ENCODE data around the gene SMURF1.

Gene SMURF1

DNA sequence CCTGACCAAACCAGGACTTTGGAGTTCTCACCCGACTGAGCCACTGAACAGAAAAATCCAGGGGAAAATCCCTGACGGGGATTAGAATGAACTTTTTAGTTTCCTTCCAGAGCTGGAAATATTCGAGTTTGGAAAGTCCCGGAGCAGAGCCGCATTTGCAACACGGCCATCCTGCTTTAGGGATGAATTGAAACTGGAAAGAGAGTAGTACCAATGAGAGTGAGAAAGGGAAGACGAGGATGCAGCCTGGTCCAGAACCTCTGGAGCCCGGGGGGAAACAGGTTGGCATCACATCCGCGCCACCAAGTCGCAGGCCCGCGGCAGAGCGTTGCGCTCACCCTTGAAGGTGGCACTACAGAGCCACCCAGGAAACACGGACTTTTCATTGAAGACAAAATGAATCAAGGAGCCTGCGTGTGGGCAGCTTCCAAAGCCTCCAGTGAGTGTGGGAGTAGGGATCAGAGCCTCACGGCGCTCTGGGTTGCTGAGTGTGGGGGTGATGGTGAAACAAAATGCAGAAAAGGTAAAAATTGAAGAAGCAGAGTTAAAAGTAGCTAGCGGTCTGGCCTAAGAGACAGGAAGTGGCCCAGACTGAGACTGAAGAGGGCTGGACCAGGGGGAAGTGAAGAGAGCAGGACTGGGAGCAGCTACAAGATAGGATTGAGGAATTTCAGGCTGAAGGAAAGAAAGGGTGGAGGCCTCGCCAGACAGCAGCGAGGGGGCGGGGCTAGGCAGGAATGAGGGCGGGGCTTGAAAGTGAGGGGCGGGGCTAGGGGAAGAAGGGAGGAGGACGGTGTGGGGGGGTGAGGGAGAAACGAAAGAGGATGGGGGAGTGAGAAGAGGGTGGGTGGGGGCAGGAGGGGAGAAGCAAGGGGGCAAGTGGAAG, 1.8 kb downstream of the SMURF1 start:
- peak; percentile 60 for DNase-seq (ENCODE audit: low read depth)

DNA sequence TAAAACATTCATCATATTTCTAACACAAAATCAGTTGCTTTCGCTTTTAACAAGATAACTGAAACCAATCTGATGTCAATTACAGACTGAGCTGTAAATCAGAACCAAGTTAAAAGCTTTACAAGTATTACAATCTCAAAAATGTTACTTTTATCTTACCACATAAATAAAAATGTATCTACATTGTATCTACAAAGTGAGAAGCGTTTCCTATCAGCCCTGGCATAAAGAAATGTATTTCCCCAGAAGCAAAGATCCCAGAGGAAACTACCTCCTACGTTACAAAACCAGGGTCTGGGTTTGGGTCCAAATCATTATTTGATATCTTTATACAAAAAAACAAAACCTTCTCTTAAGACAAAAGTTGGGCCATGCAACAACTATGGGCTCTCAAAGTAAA, 2.6 kb downstream of the SMURF1 start:
- DNase-seq (ENCODE audit: low read depth): no peak

DNA sequence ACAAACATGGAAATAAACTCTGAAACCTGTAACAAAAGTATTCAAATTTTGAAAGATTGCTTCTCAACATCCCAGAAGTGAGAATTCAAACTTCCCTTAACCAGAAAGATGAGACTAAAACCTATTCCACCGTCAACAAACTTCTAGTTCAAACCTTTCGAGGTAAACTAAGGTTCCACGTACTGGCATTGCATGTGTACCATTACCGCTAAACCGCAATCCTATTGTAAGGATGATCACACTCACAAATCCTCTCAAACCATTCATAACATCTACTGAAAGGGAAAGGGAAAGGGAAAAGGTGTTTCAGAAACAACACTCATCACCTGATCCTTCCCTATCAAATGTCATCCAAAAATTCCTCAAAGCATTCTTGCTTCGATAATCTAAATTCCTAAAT, 3.1 kb downstream of the SMURF1 start:
- no peak for DNase-seq (ENCODE audit: low read depth)

DNA sequence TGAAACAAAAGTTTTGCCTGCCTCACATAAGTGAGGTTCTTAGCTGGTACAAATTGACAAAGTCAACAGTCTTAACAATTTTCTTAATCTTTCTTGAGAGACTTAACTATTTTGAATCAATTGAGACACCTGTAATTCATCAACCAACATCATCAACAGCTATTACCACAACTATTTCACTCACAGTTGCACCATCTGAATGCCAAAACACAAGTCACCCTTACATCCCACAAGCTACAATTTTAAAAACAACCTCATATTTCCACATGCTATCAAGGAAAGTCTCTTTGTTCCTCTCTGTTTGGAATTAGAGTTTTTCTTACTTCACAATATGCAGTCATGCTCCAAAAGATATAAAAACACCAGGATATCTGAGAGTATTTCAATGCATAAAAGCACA, 4.9 kb downstream of the SMURF1 start:
- DNase-seq (ENCODE audit: low read depth): no peak

DNA sequence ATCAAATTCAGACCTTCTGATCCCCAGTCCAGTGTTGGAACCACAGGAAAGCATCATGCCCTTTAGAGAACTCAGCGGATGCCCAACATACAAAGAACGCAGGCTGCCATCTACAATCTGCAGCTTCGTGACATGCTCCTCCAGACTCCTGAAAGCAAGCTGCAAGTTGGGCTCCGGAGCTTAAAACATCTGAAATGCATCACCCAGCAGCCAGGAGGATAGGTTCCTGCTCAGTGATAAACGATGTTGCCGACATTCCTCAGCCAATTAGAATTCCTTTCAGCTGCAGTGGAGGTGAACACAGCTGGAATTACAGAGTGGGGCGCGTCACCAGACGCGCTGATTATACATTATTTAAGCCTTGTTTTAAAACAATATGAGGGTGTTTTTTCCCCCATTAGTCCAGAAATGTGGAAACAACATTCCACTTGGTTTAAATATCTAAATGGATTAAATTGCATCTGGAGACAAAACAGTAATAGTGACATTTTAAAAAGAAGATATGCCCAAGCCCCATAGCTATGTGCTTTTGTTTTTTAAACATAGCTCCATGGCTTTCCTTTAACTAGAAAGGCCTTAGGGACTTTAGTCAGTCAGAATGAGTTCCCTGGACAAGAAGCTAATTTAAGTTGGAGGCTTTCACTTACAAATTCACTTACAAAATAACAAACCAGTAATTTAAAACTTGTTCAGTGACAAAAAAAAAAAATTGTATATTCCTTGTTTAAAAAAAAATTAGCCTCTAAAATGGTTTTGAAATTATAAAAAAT, 6.3 kb downstream of the SMURF1 start:
- DNase-seq (ENCODE audit: low read depth): no peak

DNA sequence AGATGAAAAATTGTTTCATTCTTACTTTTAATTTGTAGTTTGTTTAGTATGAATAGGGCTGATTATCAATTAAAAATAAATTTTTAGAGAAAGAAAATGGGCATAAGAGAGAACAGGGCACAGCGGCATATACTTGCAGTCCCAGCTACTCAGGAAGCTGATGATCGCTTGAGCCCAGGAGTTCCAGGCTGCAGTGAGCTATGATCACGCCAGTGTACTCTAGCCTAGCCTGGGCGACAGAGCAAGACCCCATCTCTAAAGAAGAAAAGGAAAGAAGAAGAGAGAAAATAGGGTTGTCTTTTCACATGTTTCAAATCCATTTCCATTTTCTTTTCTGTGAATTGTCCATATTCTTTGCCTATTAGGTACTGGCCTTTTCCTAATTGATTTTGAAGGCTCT, 8.0 kb downstream of the SMURF1 start:
- no peak for DNase-seq (ENCODE audit: low read depth)

DNA sequence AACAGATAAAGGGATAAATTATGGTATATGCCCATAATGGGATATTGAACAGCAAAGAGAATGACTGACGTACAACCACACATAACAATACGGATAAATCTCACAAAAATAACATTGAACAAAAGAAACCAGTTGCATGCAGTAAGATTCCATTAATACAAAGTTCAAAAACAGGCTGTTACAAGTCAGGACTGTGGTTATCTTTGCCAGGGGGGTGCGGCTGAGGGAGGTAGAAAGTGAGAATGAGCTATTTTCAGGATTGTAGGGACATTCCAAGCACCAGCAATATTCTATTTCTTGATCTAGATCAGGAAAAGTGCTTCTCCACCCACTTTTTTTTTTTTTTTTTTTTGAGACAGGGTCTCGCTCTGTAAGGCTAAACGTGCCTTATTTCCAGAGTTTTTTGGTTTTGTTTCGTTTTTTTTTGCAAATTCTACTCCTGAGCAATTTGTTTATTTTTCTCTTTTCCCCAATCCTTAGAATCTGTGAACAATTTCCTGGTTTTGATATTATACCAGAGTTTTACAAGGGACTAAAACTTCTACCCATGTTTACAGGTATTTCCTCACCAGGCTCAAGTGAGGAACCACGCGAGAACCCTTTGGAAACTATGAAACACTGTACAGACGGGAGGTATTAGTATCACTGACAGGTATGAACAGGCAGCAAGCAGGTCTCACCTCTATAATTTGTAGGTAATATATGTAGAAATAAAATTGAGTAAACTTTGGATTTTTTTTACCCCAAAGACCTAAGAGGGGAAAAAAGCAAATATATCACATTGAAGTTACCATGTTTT, 9.9 kb downstream of the SMURF1 start:
- no peak for DNase-seq (ENCODE audit: low read depth)

DNA sequence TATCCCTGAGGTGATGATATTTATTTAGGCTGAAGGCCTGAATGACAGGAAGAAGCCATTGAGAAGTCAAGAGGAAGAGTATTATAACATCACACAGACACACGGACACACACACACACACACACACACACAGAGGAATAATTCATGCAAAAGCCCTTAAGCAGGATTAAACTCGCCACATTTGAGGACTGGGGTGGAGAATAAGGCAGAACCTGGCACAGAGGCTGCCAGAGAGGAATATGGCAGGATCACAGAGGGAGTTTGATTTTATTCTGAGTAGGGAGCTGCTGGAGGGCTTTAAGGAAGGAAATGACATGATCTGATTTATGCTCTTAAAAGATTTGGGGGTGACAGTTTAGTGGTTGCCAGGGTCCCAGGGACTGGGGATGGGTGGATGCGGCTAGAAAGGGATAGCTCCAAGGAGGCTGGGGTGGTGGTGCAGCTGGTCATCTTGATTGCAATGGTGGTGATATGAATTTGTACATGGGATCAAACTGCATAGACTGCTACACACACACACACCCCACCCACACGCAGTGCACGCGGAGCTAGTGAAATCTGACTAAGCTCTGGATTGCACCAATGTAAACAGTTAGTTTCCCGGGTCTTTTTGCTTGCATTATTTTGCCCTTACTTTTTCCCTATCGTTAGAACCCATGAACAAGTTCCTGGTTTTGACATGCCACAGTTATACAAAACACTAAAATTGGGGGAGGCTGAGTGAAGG, 11.2 kb downstream of the SMURF1 start:
- DNase-seq (ENCODE audit: low read depth): no peak

DNA sequence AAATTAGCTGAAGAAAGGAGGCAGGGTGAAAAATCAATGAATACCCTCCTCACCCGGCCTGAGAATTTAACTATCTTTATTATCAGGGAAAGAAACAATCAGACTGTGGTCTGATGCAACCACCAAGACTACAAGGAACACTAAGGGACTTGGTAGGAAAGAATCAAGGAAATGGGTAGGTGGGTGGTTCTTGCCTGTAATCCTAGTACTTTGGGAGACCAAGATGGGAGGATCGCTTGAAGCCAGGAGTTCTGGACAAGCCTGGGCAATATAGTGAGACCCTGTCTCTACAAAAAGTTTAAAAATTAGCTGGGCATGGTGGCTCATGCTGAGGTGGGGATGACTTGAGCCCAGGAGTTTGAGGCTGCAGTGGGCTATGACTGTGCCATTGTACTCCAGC, 12.6 kb downstream of the SMURF1 start:
- no peak for DNase-seq (ENCODE audit: low read depth)

DNA sequence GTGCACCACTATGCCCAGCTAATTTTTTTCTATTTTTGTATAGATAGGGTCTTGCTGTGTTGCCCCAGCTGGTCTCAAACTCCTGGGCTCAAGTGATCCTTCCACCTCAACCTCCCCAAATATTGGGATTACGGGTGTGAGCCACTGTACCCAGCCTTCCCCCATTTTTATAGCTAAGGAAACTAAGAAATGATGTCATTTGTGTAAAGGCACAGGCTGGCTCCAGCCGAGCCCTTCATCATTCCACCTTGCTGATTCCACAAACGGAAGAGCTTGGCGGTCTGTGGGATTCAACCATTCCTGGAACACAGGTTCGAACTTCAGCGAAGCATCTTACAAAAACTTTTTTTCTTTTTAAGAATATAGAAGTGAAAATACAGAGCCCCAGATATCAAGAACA, 14.4 kb downstream of the SMURF1 start:
- DNase-seq (ENCODE audit: low read depth): no peak

DNA sequence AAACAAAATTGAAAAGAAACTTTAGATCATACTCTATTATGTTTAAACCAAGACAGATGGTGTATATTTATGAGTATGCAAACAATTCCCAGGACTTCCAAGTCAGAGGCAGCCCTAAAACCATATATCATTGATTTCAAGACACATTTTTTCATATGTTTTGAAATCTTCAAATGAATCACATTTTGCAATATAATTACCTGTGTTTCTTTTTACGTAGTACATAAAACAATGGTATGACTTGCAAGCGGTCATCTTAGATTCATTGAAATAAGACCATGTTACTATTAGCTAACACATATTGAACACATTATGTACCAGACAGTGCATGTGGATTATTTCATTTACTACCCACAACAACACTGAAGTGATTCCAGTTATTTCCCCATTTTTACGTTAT, 14.9 kb downstream of the SMURF1 start:
- DNase-seq (ENCODE audit: low read depth): no peak

DNA sequence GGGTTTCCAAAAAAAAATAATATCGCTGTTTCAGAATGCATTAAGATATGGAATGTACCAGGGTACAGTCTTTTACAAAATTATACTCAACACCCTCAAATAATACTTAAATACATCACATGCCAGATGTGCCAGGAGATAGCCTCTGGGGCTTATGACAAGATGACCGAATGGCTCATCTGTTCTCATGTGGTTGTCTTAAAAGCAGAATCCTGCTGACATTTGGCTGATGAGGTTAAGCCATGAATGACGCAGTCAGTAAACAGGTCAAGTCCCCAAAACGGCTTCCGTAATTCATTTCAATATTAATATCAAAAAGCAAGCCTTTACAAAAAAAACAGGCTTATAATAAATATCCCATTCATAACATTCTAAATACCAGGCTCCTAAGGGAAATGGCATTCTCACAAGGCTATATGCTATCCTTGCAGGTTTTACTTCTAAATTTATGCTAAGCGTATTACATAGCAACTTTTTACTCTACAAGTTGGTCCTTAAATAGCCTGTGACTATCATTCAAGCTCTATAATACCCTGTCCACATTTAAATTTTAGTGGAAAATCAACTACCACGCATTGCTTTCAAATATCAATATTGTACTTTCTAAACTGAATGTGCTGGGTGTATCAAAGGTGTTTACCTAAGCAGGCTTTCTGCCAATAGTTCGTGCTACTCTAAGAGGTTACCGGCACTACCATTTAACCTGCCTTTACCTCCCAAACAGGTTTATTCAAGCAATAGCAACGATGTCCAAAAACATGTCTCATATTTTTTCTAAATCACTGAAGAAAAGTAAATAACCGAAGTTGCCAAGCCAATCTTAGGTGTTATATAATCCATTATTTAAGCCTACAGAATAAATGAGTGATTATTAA, 15.6 kb downstream of the SMURF1 start:
- no peak for DNase-seq (ENCODE audit: low read depth)

DNA sequence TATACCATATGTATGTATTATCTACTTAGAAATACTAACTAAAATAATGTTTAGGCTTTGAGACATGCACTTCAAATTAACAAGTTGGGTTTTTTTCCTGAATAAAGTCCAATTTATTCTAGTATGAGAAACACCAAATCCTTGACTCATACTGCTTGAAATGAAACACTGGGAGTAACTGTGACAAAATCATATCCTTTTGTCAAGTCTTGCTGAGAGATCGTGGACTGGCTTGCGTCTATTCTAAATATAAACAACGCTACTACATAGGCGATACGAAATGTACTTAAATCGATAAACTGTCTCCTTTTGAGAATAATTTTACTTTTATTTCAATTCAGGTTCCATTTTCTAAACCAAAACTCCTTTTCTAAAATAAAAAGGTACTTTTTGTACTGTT, 16.3 kb downstream of the SMURF1 start:
- DNase-seq (ENCODE audit: low read depth): no peak

DNA sequence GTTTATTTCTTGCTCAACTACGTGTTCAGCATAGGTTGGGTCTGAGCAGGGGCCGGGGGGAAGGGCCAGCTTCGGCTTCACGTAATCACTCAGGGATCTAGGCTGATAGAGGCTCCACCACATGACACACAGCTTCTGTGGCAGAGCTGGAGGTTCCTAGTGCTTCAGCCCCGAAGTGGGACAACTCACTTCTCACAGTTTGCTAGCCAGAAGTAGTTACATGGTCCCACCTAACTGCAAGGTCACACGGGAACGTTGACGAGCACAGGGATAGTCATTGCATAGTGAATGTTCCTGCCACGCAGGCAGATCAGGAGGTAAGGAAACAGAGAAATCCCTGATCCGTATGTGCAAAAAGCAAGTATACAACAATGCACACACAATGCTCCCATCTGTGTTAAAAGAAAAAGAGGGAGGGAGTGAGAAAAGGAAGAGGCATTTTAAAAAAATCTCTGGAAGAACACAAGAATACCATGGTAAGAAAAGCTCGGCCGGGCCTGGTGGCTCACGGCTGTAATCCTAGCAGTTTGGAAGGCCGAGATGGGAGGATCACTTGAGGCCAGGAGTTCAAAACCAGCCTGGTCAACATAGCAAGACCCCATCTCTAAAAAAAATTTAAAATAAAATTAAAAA, 16.9 kb downstream of the SMURF1 start:
- DNase-seq (ENCODE audit: low read depth): no peak

DNA sequence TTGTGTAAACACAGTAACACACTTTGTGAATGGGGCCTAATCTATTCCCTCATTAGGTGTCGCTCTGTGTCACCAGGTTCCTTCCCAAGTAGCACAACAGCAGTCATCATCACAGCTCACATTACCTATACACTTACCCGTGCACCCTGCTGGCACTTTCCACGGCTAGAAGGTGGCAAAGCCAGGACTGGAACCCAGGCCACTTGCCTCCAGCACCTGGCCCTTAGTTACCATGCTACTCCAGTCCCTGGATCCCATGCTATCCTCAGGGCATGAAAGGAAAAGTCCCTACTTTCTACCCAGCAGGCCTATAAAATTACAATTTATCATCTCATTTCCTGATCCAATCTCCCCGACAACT, 18.4 kb downstream of the SMURF1 start:
- no peak for DNase-seq (ENCODE audit: low read depth)

DNA sequence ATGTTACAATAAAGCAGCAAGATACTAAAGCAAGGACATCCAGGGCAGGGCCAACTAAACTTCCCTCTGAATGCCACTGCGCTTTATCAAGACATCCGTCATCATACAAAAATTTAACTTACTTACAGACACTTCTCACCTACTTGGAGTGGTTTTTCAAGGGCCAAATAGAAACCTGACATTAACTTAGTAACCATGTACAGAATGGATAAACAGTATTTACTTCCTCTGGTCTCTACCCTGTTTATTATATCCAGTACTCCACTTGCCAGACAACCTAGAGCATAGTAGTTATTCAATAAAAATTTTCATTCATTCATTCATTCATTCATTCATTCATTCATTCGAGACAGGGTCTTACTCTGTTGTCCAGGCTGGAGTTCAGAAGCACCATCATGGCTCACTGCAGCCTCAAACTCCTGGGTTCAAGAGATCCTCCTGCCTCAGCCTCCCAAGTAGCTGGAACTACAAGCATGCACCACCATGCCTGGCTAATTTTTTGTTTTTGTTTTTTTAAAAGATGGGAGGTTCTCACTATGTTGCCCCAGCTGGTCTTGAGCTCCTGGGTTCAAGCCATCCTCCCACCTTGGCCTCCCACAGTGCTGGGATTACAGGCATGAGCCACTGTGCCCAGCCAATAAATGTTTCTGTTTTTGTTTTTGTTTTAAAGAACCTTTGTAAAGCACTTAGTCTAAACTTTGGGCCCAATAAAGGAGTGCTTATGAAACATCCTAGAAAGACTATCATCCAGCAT, 19.0 kb downstream of the SMURF1 start:
- DNase-seq (ENCODE audit: low read depth): no peak

DNA sequence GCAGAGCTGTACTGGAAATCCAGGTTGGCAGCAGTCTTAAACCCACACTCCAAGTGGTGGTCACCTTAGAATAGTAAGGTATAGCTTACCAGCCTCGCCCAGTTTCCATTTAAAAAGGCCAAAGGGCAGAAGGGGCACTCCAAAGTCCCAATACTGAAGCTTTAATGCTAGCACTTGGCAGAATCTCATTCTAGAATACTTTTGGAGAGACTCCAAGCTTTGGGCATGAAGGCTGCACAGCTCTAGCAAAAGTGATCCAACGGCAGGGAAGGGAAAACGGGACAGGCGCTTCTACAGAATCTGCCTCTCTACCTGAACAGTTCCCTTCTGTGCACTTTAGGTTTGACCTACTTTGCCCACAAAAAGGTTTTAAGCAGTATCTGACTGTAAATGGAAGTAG, 19.7 kb downstream of the SMURF1 start:
- DNase-seq (ENCODE audit: low read depth): no peak

DNA sequence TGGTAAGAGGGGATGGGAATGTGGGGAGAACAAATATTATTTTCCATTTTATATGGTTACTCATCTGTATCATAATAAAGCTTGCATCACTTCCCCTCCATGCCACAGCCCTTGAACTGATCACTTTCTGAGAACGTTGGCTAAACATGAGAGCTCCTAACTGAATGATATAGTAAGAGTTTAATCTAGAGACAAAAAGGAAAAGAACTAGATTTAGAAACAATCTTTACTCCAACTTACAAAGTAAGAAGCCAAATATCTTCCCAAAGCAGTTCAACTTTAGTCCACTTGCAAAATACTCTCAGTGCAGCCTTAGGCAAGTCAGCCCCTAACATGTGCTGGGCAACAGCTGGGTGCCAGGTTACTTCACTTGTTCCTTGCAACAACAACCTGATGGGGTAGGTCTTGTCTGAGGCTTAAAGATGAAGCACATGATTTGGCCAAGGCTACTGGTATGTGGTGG, 20.3 kb downstream of the SMURF1 start:
- DNase-seq (ENCODE audit: low read depth): no peak

DNA sequence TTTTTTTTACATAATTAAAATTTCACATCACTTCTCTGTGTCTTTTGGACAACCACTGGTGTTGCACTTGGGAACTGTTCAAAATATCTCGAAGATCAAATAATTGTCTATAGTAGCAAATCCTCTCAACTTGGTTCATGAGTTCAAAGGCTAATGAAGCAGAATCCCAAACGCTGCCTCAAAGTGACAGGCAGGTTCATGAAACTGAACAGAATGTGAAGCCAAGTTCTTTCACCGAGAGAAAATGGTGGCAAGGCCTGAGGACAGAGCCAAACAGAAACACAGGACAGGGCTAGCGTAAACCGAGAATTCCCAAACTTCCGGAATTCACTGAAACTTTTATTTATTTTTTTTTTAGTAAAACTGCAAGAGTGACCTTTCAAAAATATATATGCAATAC, 21.1 kb downstream of the SMURF1 start:
- no peak for DNase-seq (ENCODE audit: low read depth)
